Omental fat pad (tissue), 4 donors: Measurements from ENCODE around the gene KAZALD1. TPM values are rescaled to one million over a fixed set of nuclear protein-coding genes. Genes with fewer than 3 reads are reported as not detected.

ENCODE experiments used
- ATAC-seq: fragments of 150-250 bp; one replicate; pipeline ENCODE4 v1.9.1; 2016; ENCODE audit warnings: mild to moderate bottlenecking, moderate library complexity; ENCODE audit not compliant: low FRiP score
- DNase-seq: peaks from one replicate; pipeline ENCODE4 v3.0.0-alpha.2; 2019; ENCODE audit warnings: low spot score
- total RNA-seq, 4 donors: library from RNA; depleted of rRNA; stranded (reverse); fragments of >200 nt; gene quantifications; one replicate each; pipeline ENCODE4 v1.1.0, GENCODE V29; 2016
- TF ChIP-seq, protein P1 (sequence below), 3 donors: fragments of 450-650 bp; IDR thresholded peaks; one replicate each; pipeline ENCODE4 v1.5.1; 2016 to 2017; ENCODE audit warnings: antibody characterized with exemption in 3 of 3, mild to moderate bottlenecking in 3 of 3, moderate library complexity in 2 of 3

KAZALD1 gene
- total RNA-seq, 4 donors from 2014 or later: 0.72 to 15.0 (median 1.6) TPM

DNA sequence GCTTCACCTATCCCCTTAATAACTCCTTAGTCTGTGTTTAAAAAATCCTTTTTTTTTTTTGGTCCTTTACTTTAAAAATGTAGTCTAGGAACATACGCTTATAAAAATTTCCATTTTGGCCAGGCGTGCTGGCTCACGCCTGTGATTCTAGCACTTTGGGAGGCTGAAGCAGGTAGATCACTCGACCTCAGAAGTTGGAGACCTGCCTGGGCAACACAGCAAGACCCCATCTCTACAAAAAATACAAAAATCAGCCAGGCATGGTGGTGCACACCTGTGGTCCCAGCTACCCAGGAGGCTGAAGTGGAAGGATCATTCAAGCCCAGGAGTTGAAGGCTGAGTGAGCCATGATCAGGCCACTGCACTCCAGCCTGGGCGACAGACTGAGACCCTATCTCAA, 14.8 kb downstream of the KAZALD1 start:
- no peak for ATAC-seq
- DNase-seq: no peak
- TF ChIP-seq, protein P1, sequence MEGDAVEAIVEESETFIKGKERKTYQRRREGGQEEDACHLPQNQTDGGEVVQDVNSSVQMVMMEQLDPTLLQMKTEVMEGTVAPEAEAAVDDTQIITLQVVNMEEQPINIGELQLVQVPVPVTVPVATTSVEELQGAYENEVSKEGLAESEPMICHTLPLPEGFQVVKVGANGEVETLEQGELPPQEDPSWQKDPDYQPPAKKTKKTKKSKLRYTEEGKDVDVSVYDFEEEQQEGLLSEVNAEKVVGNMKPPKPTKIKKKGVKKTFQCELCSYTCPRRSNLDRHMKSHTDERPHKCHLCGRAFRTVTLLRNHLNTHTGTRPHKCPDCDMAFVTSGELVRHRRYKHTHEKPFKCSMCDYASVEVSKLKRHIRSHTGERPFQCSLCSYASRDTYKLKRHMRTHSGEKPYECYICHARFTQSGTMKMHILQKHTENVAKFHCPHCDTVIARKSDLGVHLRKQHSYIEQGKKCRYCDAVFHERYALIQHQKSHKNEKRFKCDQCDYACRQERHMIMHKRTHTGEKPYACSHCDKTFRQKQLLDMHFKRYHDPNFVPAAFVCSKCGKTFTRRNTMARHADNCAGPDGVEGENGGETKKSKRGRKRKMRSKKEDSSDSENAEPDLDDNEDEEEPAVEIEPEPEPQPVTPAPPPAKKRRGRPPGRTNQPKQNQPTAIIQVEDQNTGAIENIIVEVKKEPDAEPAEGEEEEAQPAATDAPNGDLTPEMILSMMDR (IDR thresholded peaks at IDR 0.05): no peak

DNA sequence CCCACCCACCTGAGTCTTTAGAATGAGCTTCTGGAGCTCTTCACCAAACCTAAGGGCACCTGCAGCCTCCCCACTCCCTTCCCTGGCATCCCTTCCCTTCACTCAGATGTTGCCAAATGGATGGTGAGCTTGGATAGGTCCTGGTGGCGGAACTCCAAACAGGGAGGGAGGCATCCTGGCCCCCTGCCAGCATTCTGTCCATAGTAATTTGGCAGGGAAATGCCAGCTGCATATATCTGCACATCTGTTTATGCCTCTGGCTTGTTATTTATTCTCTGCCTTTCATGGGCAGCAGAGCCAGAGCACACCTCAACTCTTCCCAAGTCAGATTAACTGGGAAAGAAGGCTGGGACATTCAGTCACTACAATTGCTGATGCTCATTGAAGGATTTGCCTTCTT, 18.1 kb downstream of the KAZALD1 start:
- DNase-seq: no peak
- no peak for ATAC-seq
- TF ChIP-seq, protein P1 (IDR thresholded peaks at IDR 0.05): no peak

DNA sequence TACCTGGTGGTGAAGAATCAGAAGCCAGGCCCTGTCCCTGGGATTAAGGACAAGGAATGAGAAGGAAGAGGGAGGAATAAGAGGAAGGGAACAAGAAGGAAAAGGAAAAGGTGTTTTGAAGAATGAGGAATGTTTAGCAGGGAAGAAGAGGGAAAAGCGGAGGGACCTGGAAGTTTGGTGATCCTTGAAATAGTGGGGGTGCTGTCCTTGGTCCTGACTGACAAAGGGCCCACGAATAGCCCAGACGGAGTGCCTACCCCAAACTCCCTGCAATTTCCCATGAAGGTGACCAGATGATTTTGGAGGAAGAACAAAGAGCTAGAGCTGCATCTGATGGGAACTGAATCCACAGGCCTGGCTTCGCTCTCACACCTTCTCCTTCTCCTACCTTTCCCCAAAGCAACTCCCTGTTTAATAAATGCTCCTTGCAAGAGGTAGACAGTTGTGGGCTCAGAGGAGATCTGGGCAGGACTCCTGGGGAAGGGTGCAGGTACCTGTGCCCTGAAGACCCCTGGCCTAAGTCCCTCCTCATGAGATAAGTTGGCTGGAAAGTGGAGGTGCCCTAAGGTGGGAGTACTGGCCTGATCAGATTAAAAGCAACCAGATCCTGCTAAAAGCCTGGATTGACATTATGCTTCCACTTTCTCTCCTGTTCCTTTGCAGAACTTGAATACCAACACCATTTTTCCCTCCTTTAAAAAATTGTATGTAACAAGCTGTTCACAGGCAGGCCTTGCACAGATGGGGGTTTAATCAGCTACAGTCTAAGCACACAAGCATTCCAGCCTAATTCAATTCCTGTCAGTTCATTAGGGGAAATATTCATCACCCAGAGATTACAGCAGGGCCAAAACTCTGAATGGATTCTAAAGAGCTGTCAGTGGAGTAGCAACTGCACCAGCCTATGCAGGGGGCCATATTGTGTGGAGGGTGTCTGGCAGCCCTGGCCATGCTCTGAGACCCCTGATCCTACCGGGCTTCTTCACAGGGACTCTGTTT, 19.4 kb downstream of the KAZALD1 start:
- ATAC-seq (no peak), DNase-seq (no peak)
- TF ChIP-seq, protein P1 (IDR thresholded peaks at IDR 0.05): no peak

DNA sequence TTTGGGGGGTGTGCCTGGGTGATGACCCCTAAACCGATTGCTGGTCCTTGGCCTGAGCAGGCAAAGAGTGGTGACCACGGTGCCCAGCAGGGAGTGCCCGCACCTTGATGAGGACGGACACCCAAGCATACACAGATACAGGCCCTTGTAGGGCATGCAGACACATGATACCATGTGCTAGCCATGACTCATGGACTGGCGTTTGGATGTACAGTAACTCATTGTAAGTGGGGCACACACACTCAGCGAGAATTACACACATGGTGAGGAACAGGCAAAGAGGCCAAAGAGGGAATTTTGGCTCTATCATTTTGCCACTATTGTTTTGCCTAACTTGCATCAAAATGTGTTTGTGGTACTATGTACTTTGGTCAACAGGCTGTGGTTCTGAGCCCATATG, 24.1 kb downstream of the KAZALD1 start:
- TF ChIP-seq, protein P1 (IDR thresholded peaks at IDR 0.05): no peak
- DNase-seq (no peak), ATAC-seq (no peak)

DNA sequence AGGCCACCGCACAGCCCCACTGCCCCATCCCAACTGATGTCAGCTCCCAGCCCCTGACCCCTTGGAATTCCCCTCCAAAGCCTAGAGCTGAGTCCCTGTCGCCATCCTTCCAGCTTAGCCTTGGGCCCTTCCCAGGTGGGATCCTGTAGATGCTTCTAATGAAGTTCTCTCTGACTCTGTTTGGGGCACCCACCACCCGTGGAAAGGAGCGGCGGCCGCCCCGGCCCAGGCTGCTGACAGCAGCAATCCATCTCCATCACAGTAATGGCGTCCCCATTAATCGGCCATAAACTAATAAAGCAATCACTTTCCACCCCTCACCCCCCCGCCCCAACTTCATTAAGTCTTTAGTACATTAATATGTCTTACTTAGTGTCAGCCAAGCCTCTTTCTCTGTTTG, 25.6 kb downstream of the KAZALD1 start:
- TF ChIP-seq, protein P1 (IDR thresholded peaks at IDR 0.05): no peak
- DNase-seq: no peak
- ATAC-seq: no peak

DNA sequence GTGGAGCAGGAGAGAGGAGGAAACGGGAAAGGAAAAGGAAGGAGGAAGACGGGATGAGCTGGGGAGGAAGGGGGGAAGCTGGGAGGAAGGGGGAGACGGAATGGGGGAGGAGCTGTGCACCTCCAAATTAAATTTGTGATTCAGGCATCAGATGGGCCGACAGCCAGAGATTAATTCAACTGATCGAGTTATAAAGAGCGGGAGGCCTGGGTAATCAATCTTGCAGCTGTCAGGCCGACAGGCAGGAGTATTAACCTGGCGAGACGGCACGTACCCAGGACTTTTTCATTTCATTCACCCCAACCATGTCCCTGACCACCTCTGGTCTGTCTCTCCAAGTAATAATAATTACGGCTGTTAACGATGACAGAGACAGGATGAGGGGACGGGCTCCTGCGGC, 26.2 kb downstream of the KAZALD1 start:
- TF ChIP-seq, protein P1 (IDR thresholded peaks at IDR 0.05): no peak
- ATAC-seq (no peak), DNase-seq (no peak)
